Measurements from ENCODE around the gene IL1A.

DNA sequence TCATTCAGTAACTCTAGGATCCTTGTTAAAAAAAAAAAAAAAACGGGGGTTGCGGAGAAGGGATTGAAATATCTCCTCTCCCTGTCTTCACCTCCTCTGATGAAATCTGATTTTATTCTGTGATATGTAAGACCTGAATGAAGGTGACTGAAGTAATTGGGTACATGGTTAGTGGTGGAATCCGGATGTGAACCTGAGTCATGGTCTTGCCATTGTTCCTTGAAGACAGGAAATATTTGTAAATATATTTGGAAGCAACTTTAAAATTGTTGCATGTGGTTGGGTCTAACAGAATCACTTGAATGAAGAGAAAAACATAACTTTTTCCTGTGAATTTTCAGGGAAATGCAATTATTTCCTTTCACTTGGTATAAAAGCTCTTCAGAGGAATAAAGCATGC, 3.0 kb upstream of the IL1A start:
- TF ChIP-seq POLR2A (IDR thresholded peaks at IDR 0.05) (no peak), POLR2AphosphoS5 (IDR thresholded peaks at IDR 0.05) (no peak)
- TF ChIP-seq, protein P1, sequence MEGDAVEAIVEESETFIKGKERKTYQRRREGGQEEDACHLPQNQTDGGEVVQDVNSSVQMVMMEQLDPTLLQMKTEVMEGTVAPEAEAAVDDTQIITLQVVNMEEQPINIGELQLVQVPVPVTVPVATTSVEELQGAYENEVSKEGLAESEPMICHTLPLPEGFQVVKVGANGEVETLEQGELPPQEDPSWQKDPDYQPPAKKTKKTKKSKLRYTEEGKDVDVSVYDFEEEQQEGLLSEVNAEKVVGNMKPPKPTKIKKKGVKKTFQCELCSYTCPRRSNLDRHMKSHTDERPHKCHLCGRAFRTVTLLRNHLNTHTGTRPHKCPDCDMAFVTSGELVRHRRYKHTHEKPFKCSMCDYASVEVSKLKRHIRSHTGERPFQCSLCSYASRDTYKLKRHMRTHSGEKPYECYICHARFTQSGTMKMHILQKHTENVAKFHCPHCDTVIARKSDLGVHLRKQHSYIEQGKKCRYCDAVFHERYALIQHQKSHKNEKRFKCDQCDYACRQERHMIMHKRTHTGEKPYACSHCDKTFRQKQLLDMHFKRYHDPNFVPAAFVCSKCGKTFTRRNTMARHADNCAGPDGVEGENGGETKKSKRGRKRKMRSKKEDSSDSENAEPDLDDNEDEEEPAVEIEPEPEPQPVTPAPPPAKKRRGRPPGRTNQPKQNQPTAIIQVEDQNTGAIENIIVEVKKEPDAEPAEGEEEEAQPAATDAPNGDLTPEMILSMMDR (IDR thresholded peaks at IDR 0.05) = no peak
